SKM-1 (cell line): Measurements from ENCODE around the gene PLCB4.

Source experiments
- DNase-seq: peaks from one replicate; lab custom pipeline; 2025; ENCODE audit not compliant: unreplicated experiment; lab: John Stamatoyannopoulos, UW

The PLCB4 gene

DNA sequence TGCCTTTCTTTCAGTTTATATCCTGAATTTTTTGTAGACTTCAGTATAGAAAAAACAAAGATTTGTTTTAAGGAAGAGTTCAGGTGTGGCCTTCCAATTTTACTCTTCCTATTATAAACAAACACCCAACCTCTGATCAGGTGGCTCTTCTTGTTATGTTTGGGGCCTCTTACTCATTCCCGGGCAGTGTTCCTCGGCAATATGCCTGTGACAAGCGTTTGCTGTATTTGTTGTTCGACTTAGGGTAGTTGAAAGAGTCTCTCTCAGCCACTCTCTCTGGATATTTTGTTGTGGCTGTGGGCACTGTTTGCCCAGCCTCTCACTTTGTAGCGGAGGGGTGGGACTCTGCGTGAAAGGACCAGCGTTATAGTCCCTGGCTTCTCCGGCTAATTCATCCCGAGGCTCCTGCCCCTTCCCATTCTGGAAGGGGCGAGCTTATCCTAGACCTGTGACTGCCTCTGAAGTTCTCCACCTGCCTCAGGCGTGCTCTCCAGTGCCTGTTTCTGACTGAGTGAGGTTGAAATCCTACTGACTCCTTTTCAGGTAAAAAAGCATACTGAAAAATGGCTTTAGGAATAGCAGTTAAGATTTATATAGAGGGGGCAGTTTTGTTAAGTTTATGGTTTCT is 97.4 kb downstream of the PLCB4 start:
- no peak for DNase-seq

DNA sequence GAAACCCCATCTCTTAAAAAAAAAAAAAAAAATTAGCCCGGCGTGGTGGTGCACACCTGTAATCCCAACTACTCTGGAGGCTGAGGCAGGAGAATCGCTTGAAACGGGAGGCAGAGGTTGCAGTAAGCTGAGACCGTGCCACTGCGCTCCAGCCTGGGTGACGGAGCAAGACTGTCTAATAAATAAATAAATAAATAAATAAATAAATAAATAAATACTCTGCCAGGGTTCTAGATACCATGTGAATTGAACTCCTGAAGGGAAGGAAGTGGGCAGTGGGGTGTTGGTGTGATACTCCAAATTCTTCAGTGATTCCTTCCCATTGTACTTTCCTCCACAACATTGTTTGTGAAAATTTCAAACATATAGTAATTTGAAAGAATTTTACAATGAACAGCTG is 100.5 kb downstream of the PLCB4 start:
- DNase-seq: no peak

DNA sequence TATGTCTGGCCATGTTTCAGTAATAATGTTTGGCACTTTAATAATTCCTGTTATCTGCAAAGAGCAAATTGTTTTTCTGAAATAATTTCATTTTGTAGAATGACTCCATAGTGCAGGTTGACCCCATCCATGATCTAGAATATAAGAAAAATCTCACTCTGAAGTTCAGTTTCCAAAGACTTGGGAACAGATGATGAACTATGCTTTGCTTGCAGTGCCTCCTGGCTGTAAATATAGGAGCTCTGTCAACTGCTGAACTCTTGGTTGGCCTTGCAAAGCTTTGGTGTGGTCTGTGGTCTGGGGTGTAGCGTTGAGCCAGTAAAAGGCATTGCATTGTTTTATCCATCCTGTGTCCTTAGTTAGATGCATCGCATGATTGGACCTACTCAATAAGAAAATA is 104.0 kb downstream of the PLCB4 start:
- no peak for DNase-seq

DNA sequence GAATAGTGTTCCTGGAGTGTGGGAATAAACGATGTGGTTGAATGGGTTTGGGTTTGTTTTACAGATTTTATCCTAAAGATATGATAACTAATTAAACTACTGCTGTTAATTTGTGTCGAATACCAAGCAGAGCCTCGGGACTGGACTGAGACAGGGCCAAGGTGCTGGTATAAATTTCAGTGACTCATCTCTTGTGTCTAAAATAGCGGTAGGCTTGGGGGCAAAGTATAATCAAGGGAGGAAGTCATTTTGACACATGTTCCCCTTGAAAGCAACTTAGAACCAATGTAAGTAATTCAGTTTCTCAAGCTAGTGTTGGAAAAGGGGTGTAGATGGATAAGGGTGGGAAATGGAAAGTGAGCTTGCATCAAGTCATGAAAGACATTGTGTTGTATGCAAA is 108.4 kb downstream of the PLCB4 start:
- DNase-seq: no peak

GRCh38 chr20:9179193-9179802 is 110.4 kb downstream of the PLCB4 start:
- DNase-seq: no peak

- DNase-seq: no peak
Measured at GRCh38 chr20:9179867-9180266, 111.0 kb downstream of the PLCB4 start.

DNA sequence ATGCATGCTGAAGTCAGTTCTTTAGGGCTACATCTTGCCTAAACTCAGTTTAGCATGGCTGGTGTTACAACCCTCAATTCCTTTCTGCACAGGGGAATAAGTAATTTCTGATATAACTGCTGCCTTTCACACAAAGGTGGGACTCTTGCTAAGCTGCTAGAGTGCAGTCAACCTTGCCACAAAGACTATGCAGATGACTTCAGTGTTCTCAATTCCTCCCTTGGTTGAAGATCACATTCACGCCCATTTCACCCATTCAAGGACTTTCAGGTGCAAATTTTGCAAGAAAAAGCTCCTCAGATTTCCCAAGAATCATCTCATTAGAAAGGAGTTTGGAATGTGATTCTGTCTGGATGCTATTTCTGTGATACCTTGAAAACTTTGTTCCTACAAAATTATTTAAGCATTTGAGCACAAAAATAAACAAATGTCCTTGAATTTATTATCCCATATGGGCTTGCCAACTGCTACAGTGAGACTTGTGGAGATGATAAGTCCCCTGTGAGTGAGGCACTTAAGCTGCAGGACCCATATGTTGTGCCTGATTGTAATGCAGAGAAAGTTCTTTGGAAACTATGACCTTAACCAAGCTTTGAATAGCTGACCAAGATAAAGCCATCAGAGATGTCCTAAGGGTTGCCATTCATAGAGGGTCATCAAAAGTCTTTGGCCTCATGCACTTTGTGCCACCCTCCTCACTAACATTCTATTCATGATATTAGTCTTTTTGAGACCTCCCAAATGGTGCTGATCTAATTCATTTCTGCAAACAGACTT is 111.8 kb downstream of the PLCB4 start:
- DNase-seq: no peak

DNA sequence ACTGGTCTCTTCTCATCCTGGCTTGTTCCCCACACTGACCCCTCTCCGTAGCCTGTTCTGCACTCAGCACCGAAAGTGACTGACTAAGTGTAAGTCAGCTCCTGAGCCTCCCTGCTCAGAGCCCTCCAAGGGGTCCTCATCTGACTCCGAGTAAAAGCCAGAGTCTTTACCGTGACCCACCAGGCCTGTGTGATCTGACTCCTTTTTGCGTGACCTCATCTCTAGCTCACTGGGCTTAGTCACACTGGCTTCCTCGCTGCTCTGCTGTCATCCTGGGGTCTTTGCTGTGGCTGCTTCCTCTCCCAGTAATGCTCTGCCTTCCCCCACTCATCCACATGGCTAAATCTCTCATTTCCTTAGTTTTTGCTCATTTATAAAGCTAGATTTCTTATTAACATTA is 116.6 kb downstream of the PLCB4 start:
- DNase-seq: no peak

GRCh38 chr20:9186396-9186795 is 117.5 kb downstream of the PLCB4 start:
- no peak for DNase-seq

GRCh38 chr20:9195031-9195430 is 126.1 kb downstream of the PLCB4 start:
- no peak for DNase-seq

- DNase-seq: no peak
Measured at GRCh38 chr20:9196110-9196509, 127.2 kb downstream of the PLCB4 start.

GRCh38 chr20:9198460-9198859 is 129.6 kb downstream of the PLCB4 start:
- no peak for DNase-seq

DNA sequence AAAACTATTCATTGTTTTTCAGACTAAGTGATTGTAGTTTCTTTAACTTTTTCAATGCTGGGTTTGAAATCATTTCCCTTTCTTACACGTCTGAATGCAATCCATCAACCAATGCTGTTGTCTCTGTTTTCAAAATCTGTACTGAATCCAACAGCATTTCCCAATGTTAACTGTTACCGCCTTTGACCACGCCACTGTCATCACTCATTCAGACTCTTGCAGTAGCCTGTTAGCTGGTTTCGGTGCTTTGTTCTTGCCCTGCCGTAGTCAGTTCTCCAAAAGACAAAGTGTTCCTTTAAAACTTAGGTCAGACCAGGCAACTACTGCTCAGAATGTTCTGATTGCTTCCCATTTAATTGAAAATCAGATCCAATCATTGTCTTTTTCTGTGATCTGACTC is 131.3 kb downstream of the PLCB4 start:
- DNase-seq: no peak

DNA sequence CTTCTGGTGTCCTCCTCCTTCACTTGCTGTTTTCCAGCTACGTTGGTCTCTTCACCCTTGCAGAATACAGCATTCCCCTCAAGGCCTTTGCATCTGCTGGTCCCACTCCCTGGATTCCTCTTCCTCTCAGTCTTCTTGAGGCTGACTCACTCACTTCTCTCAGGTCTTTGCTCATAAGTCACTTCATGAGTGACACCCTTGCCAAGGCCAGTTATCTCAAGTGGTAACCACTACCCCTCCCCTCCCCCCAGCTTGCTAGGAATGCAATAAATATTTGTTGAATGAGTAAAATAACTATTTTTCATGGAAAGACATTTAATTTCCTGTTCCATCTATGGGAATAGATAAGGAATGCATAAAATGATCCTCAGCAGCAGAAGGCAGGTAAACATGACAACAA is 131.7 kb downstream of the PLCB4 start:
- no peak for DNase-seq

GRCh38 chr20:9202420-9203080 is 133.7 kb downstream of the PLCB4 start:
- no peak for DNase-seq

- DNase-seq: no peak
Measured at GRCh38 chr20:9203081-9203447, 134.2 kb downstream of the PLCB4 start.

DNA sequence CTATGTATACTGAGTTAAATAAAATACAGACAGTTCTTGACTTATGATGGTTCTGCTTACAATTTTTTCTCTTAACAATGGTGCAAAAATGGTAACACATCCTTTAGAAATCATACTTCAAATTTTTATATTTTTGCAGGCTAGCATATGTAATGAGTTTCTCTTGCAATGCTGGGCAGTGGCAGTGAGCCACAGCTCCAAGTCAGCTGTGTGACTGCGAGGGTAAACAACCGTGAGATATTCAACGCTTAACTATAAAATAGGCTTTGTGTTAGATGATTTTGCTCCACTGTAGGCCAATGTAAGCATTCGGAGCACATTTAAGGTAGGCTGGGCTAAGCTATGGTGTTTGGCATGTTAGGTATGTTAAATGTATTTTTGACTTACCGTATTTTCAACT is 136.1 kb downstream of the PLCB4 start:
- DNase-seq: no peak

DNA sequence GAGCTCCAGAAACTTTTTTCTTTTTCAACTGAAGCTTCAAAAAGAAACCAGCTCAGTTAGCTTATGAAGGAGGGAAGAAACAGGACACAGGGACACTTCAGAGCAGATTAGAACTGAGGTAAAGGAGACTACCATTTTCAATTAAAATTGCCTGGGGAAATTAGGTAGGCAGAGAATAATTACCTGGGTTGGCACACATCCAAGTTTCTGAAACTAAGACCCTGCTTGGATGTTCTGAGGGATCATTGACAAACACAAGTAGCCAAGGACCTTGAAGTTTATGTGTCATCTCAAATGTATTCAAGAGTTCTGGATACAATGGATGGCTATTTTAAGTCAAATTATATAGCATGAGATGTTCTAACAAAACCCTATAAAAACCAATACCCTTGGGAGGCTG is 137.6 kb downstream of the PLCB4 start:
- DNase-seq: no peak

DNA sequence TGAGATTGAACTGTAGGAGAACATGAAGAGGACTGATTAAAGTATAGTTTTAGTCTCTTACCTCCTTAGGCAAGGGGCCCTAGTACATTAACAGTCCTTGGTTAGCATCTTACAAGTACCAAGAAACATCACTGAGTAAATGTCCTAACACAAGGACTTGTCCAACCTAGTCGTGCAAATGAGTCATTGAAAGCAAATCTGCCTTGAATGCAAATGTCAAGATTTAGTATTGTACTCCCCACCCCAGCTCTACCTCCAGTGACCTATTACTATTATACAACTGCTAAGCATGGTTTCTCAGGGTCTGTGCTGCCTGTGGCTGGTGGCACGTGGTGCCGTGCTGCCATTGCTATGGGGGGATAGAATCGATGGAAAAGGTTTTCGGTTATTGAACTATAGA is 138.4 kb downstream of the PLCB4 start:
- DNase-seq: no peak

DNA sequence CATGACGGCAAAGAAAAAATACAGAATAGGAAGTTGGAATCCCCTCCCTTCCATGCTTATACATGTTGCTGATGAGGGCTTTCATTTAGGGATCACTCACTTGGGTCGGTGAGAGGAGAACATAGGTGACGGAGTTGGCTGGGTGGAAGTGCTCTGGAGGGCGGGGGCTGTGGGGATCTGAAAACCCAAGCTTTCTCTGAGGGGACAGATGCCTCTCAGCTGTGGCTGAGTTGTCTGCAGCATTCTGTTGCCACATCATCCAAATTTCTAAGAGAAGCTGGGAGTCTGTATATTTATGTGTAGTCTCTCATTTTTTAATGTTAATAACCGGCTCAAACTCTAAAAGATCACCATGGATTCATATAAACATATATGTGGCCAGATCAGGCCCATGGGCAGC is 141.5 kb downstream of the PLCB4 start:
- DNase-seq: no peak

- DNase-seq: no peak
Measured at GRCh38 chr20:9211016-9211760, 142.3 kb downstream of the PLCB4 start.
